ENCODE results near the gene HECTD4. TPM values are rescaled to one million over a fixed set of nuclear protein-coding genes. Genes with fewer than 3 reads are reported as not detected.

Gene HECTD4
- total and polyA plus RNA-seq, 2 of the 4 experiments (the other 2 are of a cell fraction) = 12.9 to 13.0 TPM

GRCh38 chr12:112180422-112180821 is 201.8 kb downstream of the HECTD4 start:
- ChIA-PET POLR2A (ENCODE audit: unreplicated experiment) (no interaction called here), CTCF (no interaction called here)
- no peak overlapping the region for H3K9ac ChIP-seq (ENCODE audit: low read depth, low read length)
- intact Hi-C loops (cut with micrococcal nuclease) = no loop called here
- H3K27ac ChIP-seq (ENCODE audit: insufficient read depth, low read length) = no peak overlapping the region
- peaks cover 0 to 7% of the 10 kb centered on the region in 2 experiments; a peak in 1 of 4 replicates for H3K79me1 ChIP-seq (ENCODE audit: low read depth in 1 of 2, low read length in 2 of 2)
- H2AK9ac ChIP-seq (replicated peaks; ENCODE audit: low read depth, low read length, poor library complexity) = no peak overlapping the region
- H3K9me1 ChIP-seq (ENCODE audit: insufficient read depth, low read length) = no peaks in the 10 kb centered on the region; the same call in 1 of the 2 replicates
- DNase-seq (no peak), ATAC-seq (ENCODE audit: low read depth) (no peak)
- dilution Hi-C loops (cut with HindIII; ENCODE audit: low sequenced_read_pairs, unreplicated experiment) = no loop called here
- H3K9me3 ChIP-seq (ENCODE audit: control insufficient read depth, insufficient read depth, low read length) = no peaks in the 10 kb centered on the region
- BruUV-seq (replicated peaks) = no TSS peak
- H4K91ac ChIP-seq (ENCODE audit: insufficient read depth, low read depth, low read length) = no peak overlapping the region
- H2AFZ ChIP-seq (replicated peaks; ENCODE audit: low read length, poor library complexity) = no peak overlapping the region
- no peak overlapping the region for H3K14ac ChIP-seq (replicated peaks; ENCODE audit: low read depth, low read length)
- H2AK5ac ChIP-seq (ENCODE audit: low read depth, low read length) = no peak overlapping the region
- in situ Hi-C loops (cut with MboI; ENCODE audit: low sequenced_read_pairs) = no loop called here
- no peak overlapping the region for H3K4me2 ChIP-seq (ENCODE audit: low read depth, low read length)
- no peak overlapping the region for H3K56ac ChIP-seq (ENCODE audit: extremely low read depth, insufficient read depth, low read length)
- no peaks in the 10 kb centered on the region for H3K27me3 ChIP-seq (ENCODE audit: control insufficient read depth, insufficient read depth, low read length)
- no peak overlapping the region for H2BK120ac ChIP-seq (ENCODE audit: low read depth, low read length)
- peaks cover 10% of the 10 kb centered on the region for H3K4me1 ChIP-seq (ENCODE audit: control insufficient read depth, insufficient read depth, low read length)
- H4K20me1 ChIP-seq (ENCODE audit: insufficient read depth, low read length) = peaks cover 8% of the 10 kb centered on the region; the same call in 1 of the 2 replicates
- peaks cover 40% of the 10 kb centered on the region for H3K36me3 ChIP-seq (ENCODE audit: control insufficient read depth, insufficient read depth, low read length)
- H3K23ac ChIP-seq (ENCODE audit: low read depth, low read length) = no peak overlapping the region
- no peak overlapping the region for H4K5ac ChIP-seq (ENCODE audit: low read depth, low read length)
- 100% methylated on average over 1 of the region's 4 CpGs; no CpG with 5 or more reads in 1 of the 2 experiments for WGBS, 2 experiments (ENCODE audit: extremely low coverage in 2 of 2, insufficient read length in 1 of 2)
- no peak overlapping the region for H3K4me3 ChIP-seq (ENCODE audit: insufficient read depth, low read depth, low read length)
- no peak for TF ChIP-seq MAFK (IDR thresholded peaks at IDR 0.05; ENCODE audit: low read depth, low read length)
- H3K18ac ChIP-seq (ENCODE audit: low read depth, low read length) = no peak overlapping the region
- no peak overlapping the region for H2BK15ac ChIP-seq (ENCODE audit: low read depth, low read length)
- no peak overlapping the region for H3K4ac ChIP-seq (ENCODE audit: low read depth, low read length)
- no peak overlapping the region for H4K8ac ChIP-seq (ENCODE audit: low read depth in 2 of 2, low read length in 2 of 2)
- no peak overlapping the region for H2BK5ac ChIP-seq (ENCODE audit: low read depth, low read length, poor library complexity, severe bottlenecking)
- H2BK20ac ChIP-seq (ENCODE audit: low read depth, low read length) = no peak overlapping the region

All from IMR-90 (cell line).